HK-2 (cell line): ENCODE results near the gene ACP3.
"Not testable (repeated sequence)": the region's sequence is repeated elsewhere in the genome, so short reads cannot be mapped to it uniquely, and the experiment has no call there.

Experiments
- DNase-seq: peaks from one replicate; pipeline ENCODE4 v3.0.0-alpha.2; 2018; ENCODE audit not compliant: unreplicated experiment

Gene ACP3

GRCh38 chr3:132362329-132362728 lies 45.1 kb downstream of the ACP3 start:
- no peak for DNase-seq

- no peak for DNase-seq
Observed at GRCh38 chr3:132368515-132368914, 51.3 kb downstream of the ACP3 start.

DNA sequence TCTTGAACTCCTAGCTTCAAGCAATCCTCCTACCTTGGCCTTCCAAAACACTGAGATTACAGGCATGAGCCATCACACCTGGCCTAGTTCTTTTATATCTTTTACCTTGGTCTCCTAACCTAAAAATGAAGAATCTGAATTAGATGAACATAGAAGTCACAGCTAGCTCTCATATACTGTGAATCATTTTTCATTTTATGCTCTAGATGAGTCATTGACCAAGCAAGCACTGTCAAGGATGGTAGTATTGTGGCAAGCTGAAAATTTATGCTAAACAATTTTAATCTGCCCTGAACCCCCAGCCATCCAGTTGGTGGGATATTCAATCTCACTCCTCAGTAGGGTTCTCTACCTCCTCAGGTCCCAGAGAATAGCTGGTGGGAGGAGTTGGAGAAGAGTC lies 51.8 kb downstream of the ACP3 start:
- no peak for DNase-seq

DNA sequence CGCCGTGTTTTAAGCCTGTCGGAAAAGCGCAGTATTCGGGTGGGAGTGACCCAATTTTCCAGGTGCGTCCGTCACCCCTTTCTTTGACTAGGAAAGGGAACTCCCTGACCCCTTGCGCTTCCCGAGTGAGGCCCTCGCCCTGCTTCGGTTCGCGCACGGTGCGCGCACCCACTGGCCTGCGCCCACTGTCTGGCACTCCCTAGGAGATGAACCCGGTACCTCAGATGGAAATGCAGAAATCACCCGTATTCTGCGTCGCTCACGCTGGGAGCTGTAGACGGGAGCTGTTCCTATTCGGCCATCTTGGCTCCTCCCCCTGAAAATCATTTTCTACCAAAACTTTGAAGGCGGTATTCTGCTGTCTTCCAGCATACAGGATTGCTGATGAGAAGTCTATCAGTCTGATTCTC lies 59.7 kb downstream of the ACP3 start:
- not testable (repeated sequence) for DNase-seq

DNA sequence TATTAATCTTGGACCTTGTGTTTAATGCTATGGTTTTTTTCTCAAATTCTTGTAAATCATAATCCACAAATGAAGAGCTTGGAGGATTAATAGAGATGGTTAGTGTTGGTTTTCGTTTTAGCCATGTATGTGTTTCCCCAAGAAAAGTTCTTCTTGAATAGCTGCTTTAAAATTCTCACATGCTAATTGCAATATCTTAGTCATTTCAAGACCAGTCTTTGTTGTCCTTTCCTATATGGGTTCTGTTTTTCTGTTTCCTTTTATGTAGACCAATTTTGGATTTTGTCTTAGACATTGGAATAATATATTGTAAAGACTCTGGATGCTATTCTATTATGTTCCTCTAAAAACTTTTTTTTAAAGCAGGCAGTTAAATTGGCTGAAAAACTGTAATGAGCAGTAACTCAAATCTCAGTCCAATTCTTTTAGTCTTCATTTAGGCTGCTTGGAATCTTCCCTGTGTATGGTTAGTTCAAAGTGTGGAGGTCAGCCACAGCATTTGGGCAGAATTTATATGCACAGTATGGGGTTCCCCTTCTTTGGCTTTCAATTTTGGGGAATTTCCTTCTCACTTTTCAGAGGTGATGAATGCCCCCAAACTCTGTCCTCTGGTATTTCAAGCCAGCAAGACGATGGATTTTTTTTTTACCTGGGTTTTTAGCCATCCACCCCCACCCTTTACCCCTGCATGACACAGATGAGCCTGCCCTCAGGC lies 61.0 kb downstream of the ACP3 start:
- no peak for DNase-seq

GRCh38 chr3:132378846-132379245 lies 61.6 kb downstream of the ACP3 start:
- DNase-seq = no peak

- DNase-seq = no peak
Observed at GRCh38 chr3:132380920-132381319, 63.7 kb downstream of the ACP3 start.

- no peak for DNase-seq
Observed at GRCh38 chr3:132381348-132381944, 64.2 kb downstream of the ACP3 start.

DNA sequence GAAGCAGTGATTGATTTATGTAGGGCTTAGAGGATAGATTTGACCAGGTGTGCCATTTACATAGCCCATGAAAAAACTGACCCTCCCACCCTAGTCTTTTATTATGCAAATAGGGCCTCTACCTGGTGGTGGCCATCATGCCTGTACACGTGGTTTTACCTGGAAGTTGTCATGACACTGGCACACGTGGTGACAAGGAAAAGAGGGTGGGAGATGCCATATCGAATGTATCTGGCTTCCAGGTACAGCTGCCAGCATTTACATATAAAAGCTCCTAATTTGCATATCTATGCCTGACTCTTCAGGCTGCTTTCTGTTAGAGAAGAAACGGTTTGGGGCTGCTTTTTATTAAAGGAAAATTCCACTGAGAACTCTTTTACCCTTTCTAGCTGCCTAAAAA lies 65.1 kb downstream of the ACP3 start:
- no peak for DNase-seq

DNA sequence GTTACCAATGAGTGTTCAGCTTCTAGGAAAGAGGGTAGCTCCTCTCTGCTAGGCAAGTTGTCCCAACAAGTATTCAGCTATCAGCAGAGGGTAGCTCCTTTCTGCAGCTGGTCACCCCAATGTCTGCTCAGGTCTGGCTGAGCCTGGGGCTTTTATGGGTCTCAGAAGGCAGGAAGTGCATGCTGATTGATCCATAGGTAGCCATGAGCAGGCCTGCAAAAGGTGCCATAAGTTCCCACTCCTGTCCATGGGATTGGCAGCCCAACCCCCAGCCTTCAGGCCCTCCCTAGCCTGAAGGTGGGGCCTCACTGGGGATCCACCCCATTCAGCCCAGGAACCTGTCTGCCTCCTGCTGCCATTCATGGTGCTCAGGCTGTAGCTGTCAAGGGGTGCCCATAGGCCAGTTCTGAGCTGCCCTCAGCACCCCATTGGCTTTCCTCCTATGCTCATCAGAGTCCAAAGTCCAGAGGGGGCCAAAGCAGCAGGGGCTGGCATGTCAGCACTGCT lies 65.5 kb downstream of the ACP3 start:
- no peak for DNase-seq

GRCh38 chr3:132386259-132386658 lies 69.1 kb downstream of the ACP3 start:
- DNase-seq = no peak

DNA sequence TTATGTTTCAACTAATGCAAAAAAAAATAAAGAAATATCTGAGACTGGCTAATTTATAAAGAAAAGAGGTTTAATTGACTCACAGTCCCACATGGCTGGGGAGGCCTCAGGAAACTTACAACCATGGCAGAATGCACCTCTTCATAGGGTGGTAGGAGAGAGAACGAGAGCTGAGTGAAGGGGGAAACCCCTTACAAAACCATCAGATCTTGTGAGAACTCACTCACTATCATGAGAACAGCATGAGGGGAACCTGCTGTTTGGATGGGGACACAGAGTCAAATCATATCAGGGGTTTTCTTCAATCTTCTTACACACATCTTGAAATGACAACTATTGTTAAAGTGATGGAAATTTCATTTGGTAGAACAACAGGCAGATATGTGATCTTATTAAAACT lies 75.5 kb downstream of the ACP3 start:
- not testable (repeated sequence) for DNase-seq

GRCh38 chr3:132394320-132394719 lies 77.1 kb downstream of the ACP3 start:
- no peak for DNase-seq

DNA sequence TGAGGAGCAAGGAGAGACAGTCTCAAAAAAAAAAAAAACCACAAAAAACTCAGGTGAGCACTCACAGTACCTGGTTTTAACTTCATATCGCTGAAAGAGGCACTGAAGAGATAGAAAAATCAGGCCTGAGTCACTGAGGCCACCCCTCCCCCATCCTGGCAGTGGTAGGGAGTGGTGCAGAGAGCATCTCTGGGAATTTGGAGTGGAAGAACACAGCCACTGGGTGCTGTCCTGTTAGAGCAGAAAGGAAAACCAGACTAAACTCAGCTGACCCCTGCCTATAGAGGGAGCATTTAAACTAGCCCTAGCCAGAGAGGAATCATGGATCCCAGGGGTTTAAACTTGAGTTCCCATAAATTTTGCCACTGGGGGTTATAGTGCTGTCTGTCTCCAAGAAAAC lies 77.9 kb downstream of the ACP3 start:
- DNase-seq = no peak

- no peak for DNase-seq
Observed at GRCh38 chr3:132396255-132396654, 79.0 kb downstream of the ACP3 start.

GRCh38 chr3:132396776-132397175 lies 79.6 kb downstream of the ACP3 start:
- DNase-seq = not testable (repeated sequence)

- DNase-seq = no peak
Observed at GRCh38 chr3:132399054-132399929, 82.1 kb downstream of the ACP3 start.

- no peak for DNase-seq
Observed at GRCh38 chr3:132401255-132401654, 84.0 kb downstream of the ACP3 start.

DNA sequence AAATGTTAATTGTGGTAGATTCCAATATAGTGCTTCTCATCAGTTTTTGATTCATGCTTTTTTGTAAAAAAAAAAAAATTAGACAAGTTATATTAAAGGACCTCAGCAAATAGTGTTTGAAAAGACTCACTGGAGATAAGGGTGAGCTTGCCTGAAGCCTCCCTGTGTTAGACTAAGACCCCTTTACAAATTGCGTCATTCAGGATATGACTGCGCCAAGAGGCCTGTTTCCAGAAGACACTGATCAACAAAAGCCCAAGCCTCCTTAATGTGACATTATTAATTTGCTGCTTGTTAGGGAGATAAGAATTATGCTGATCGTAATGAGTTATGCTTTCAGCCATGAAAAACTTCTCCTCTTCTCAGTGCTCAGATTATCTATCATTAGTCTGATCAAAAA lies 87.1 kb downstream of the ACP3 start:
- DNase-seq = no peak

GRCh38 chr3:132405188-132405587 lies 88.0 kb downstream of the ACP3 start:
- DNase-seq = no peak

DNA sequence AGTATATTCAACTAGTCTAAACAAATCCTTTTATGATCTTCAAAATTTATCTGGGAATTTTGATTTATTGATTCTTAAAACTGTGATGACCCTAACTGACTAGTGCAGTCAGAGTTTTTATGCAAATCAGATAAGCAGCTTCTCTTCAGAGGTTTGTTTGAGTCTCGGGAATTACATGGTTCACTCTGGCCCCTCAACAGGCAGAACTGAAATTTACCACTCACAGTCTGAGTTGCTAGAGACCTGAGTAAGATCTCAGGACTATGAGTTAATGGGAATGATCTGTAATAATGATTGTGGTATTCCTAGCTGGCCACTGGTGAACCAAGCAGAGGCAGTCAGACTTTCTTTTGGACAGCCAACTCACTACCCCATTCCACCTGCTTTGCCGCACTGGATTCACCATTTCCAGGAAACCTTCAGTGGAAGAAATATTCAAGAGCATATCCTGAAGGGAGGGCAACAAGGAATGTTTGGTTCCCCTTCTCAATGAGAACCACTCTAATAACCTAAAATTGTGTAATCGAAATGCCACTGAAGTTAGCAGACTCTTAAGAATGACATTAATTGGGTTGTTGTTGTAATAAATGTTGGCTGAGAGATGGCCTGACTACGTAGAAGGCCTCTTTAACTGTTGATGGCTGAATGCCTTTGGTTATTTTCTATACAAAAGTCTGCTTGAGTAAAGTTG lies 88.5 kb downstream of the ACP3 start:
- no peak for DNase-seq

- DNase-seq = no peak
Observed at GRCh38 chr3:132406587-132406986, 89.4 kb downstream of the ACP3 start.
